ENCODE measurements around the gene AFF2. TPM values are rescaled to one million over a fixed set of nuclear protein-coding genes. Genes with fewer than 3 reads are reported as not detected.

AFF2 gene
- total RNA-seq, 4 donors from 2014 or later, result 0.43 to 7.9 (median 4.3) TPM

- intact Hi-C loops (cut with DNase I; ENCODE audit: low total_unique reads), result no loop called here
- no peak for DNase-seq
- TF ChIP-seq, protein P1, sequence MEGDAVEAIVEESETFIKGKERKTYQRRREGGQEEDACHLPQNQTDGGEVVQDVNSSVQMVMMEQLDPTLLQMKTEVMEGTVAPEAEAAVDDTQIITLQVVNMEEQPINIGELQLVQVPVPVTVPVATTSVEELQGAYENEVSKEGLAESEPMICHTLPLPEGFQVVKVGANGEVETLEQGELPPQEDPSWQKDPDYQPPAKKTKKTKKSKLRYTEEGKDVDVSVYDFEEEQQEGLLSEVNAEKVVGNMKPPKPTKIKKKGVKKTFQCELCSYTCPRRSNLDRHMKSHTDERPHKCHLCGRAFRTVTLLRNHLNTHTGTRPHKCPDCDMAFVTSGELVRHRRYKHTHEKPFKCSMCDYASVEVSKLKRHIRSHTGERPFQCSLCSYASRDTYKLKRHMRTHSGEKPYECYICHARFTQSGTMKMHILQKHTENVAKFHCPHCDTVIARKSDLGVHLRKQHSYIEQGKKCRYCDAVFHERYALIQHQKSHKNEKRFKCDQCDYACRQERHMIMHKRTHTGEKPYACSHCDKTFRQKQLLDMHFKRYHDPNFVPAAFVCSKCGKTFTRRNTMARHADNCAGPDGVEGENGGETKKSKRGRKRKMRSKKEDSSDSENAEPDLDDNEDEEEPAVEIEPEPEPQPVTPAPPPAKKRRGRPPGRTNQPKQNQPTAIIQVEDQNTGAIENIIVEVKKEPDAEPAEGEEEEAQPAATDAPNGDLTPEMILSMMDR (IDR thresholded peaks at IDR 0.05), result no peak
- TF ChIP-seq POLR2A (IDR thresholded peaks at IDR 0.05), result no peak
These were observed 1.1 kb downstream of the AFF2 start for GRCh38 chrX:148501386-148502066.

GRCh38 chrX:148504506-148504905 is 4.1 kb downstream of the AFF2 start:
- Histone ChIP-seq H3K4me1 (no peaks in the 10 kb centered on the region), H3K9me3 (no peaks in the 10 kb centered on the region), H3K27me3 (peaks cover 0 to 19% of the 10 kb centered on the region in 2 donors), H3K36me3 (no peaks in the 10 kb centered on the region), H3K4me3 (no peak overlapping the region), H3K27ac (no peak overlapping the region)
- DNase-seq, result no peak
- no peak for TF ChIP-seq POLR2A (IDR thresholded peaks at IDR 0.05)
- TF ChIP-seq, protein P1 (IDR thresholded peaks at IDR 0.05), result no peak
- intact Hi-C loops (cut with DNase I; ENCODE audit: low total_unique reads), result no loop called here

More at GRCh38 chrX:148501386-148502066, 1.1 kb downstream of the AFF2 start:
- Histone ChIP-seq H3K4me1 (no peaks in the 10 kb centered on the region), H3K9me3 (no peaks in the 10 kb centered on the region), H3K36me3 (no peaks in the 10 kb centered on the region), H3K27me3 (peaks cover 0 to 19% of the 10 kb centered on the region in 2 donors), H3K4me3 (peak overlapping the region in 1 of 2 donors; percentile 21), H3K27ac (no peak overlapping the region)

GRCh38 chrX:148507418-148507817 is 7.0 kb downstream of the AFF2 start:
- peaks cover 0 to 13% of the 10 kb centered on the region in 2 donors for H3K27me3 ChIP-seq
- no peaks in the 10 kb centered on the region for H3K9me3 ChIP-seq
- H3K4me3 ChIP-seq, result no peak overlapping the region
- no peak for TF ChIP-seq POLR2A (IDR thresholded peaks at IDR 0.05)
- TF ChIP-seq, protein P1 (IDR thresholded peaks at IDR 0.05), result no peak
- H3K36me3 ChIP-seq, result no peaks in the 10 kb centered on the region
- intact Hi-C loops (cut with DNase I; ENCODE audit: low total_unique reads), result no loop called here
- H3K27ac ChIP-seq, result no peak overlapping the region
- no peak for DNase-seq
- H3K4me1 ChIP-seq, result no peaks in the 10 kb centered on the region

DNA sequence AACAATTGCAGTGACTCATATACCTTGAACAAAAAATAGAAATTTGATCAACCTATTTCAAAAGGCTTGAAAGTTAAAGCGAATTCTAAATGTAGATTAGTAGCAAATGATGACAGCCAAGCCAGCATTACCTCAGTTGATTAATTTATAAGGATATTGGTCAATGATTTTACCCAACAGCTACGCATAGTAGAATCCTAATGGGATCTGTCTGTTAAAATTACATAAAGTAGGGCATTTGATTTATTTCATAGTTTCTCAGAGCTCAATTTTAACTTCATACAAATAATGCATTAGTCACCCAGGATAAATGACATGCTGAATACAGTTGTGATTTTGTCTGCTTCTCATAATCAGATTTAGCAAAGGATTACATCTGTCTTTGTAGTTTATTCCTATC is 12.0 kb downstream of the AFF2 start:
- Histone ChIP-seq H3K4me3 (no peak overlapping the region), H3K4me1 (no peaks in the 10 kb centered on the region), H3K27ac (no peak overlapping the region), H3K36me3 (no peaks in the 10 kb centered on the region), H3K27me3 (peaks cover 0 to 3% of the 10 kb centered on the region in 2 donors), H3K9me3 (no peaks in the 10 kb centered on the region)
- intact Hi-C loops (cut with DNase I; ENCODE audit: low total_unique reads), result no loop called here
- no peak for TF ChIP-seq POLR2A (IDR thresholded peaks at IDR 0.05)
- DNase-seq, result no peak

DNA sequence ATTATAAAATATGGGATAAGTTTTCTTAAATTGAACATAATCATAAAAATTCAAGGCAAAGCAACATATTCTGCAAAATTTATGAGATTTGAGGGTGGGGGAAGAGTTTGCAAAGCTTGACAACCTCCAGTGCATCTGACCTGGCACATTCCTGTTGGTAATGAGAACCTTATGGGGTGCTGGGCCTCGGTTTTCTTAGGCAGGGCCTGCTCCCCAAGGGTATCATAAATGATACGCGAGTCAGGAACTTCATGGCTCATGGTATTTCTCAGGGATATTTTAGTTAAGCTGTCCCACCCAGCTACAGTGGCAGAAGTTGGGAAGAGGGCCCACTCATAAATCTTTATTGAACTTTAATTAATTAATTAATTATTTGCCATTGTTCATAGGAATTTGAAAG is 13.2 kb downstream of the AFF2 start:
- intact Hi-C loops (cut with DNase I; ENCODE audit: low total_unique reads), result no loop called here
- no peaks in the 10 kb centered on the region for H3K4me1 ChIP-seq
- TF ChIP-seq, protein P1 (IDR thresholded peaks at IDR 0.05), result no peak
- no peak for TF ChIP-seq POLR2A (IDR thresholded peaks at IDR 0.05)

More for the DNA sequence above, 13.2 kb downstream of the AFF2 start:
- H3K36me3 ChIP-seq, result no peaks in the 10 kb centered on the region
- DNase-seq, result no peak
- no peaks in the 10 kb centered on the region for H3K9me3 ChIP-seq
- H3K27me3 ChIP-seq, result peaks cover 0 to 3% of the 10 kb centered on the region in 2 donors
- no peak overlapping the region for H3K27ac ChIP-seq
- H3K4me3 ChIP-seq, result no peak overlapping the region

Measured in uterus (tissue), 4 donors.